RWPE1 (cell line): ENCODE results near the gene KCNMA1.
A peak's percentile ranks its signal among the peaks of the same experiment; 100 is the strongest.
"Not testable (repeated sequence)": the region's sequence is repeated elsewhere in the genome, so short reads cannot be mapped to it uniquely, and the experiment has no call there.

Experiments used
- CTCF ChIA-PET: fragments of 350-600 bp; sonication (Branson Sonifier 250); formaldehyde crosslinking; extraction: SDS; loops from one replicate; lab custom pipeline; 2021; lab: Yijun Ruan, JAX
- POLR2A ChIA-PET: fragments of 400-600 bp; formaldehyde crosslinking; extraction: SDS; loops from one replicate; lab custom pipeline; 2020; ENCODE audit warnings: antibody characterized with exemption; ENCODE audit not compliant: low non-redundant PET; lab: Yijun Ruan, JAX
- DNase-seq: peaks from one replicate; pipeline ENCODE4 v3.0.0; 2012; ENCODE audit warnings: low spot score
- H3K27ac ChIP-seq: fragments of 450-650 bp; 2 replicates; pipeline ENCODE4 v1.5.1; 2017
- TF ChIP-seq, protein P1 (sequence below): fragments of 450-650 bp; conservative IDR thresholded peaks from 2 replicates; pipeline ENCODE4 v1.5.1; 2017; ENCODE audit warnings: low read depth, mild to moderate bottlenecking

KCNMA1 gene

DNA sequence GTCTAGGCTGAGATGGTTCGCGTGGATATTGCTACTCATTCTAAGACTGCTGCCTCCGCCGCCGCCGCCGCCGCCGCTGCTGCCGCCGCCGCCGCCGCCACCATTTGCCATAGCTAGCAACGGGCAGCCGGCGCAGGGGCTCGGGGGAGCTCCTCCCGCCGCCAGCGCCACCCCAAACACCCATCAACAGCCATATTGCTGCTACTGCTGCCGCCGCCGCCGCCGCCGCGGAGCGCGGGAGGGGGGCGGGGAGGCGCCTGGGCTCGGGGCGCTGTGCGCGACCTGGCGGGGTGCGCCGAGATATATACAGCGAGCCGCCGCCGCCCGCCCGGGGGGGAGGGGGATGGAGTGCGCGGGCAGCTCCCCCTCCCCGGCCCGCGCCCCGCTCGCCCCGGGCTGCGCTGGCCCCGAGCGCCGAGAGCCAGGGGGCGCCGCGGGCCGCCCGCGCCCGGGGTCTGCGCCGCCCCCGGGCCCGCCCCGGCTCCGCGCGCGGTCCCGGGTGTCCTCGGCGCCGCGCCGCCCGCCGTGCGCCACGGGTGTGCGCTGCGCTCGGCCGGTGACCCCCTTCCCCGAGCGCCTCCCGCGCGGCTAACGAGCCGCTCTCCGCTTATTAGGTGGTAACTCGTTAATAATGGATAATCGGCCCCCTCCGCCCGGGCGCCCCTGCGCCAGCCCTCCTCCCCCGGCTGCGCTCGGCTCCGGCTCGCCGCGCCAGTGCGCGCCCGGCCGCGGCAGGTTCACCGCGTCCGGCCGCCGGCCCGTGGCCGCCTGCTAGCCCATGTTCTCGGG lies at the start of gene KCNMA1:
Gene KCNMA1 (minus strand): TSS at position 277 of the 789 bp plus-strand sequence.
- peak within 1 kb of the TSS; percentile 67 for H3K27ac ChIP-seq
- TF ChIP-seq, protein P1, sequence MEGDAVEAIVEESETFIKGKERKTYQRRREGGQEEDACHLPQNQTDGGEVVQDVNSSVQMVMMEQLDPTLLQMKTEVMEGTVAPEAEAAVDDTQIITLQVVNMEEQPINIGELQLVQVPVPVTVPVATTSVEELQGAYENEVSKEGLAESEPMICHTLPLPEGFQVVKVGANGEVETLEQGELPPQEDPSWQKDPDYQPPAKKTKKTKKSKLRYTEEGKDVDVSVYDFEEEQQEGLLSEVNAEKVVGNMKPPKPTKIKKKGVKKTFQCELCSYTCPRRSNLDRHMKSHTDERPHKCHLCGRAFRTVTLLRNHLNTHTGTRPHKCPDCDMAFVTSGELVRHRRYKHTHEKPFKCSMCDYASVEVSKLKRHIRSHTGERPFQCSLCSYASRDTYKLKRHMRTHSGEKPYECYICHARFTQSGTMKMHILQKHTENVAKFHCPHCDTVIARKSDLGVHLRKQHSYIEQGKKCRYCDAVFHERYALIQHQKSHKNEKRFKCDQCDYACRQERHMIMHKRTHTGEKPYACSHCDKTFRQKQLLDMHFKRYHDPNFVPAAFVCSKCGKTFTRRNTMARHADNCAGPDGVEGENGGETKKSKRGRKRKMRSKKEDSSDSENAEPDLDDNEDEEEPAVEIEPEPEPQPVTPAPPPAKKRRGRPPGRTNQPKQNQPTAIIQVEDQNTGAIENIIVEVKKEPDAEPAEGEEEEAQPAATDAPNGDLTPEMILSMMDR = no peak
- ChIA-PET CTCF (interaction anchor here (0.6 to 1.3 kb wide), 8 partner anchors 42 to 472 kb away, joined by 3 to 4 read pairs (median 3); no protein-coding TSS in a partner anchor), POLR2A (no interaction called here)
- peak; percentile 41 for DNase-seq

DNA sequence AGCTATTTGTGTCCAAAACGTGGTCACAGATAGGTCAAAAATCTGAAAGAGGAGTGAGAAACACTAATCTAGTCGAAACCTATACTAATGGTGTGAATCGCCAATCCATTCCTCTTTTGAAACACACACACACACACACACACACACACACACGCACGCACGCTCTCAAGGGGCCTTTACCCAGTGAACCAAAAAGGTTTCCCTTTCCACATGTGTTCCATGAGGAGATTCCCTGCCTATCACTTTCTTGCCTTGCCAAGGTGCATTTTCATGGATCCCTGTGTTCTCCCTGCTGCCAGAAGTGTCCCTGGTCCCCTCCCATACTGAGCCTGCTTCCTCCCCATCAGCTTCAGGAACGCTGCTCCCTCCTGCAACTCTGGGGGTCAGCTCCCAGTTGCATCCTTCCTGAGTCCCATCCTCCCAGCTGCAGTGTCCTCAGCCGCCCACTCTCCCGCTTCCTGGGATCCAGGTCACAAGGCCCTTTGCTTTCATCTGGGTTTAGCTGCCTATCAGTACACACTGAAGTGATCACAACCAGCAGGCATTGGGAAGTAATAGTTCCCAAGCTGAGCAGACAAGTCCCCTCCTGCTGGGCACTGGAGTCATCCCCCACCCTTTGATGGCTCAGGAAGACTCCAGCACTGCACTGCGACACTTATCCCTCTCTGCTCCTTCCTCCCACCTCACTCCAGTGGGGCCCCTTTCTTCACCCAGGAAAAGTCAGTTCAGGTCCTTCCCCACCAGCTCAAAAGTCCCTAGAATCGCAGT lies 49.2 kb upstream of the KCNMA1 start:
- H3K27ac ChIP-seq = no peak overlapping the region
- POLR2A ChIA-PET = no interaction called here
- CTCF ChIA-PET = interaction anchor here (0.8 to 1.1 kb wide), 2 partner anchors 24 to 518 kb away, joined by 3 to 4 read pairs; no protein-coding TSS in a partner anchor
- TF ChIP-seq, protein P1 = no peak
- no peak for DNase-seq

- POLR2A ChIA-PET = interaction anchor here (0.8 kb wide), 1 partner anchor 30 kb away, joined by 3 read pairs; no protein-coding TSS in a partner anchor
- CTCF ChIA-PET = interaction anchor here (0.8 kb wide), 1 partner anchor 25 kb away, joined by 4 read pairs; no protein-coding TSS in a partner anchor
These were observed 48.5 kb upstream of the KCNMA1 start for GRCh38 chr10:77686096-77686495.

GRCh38 chr10:77685432-77685831 lies 47.8 kb upstream of the KCNMA1 start:
- TF ChIP-seq, protein P1 = no peak
- no peak for DNase-seq
- CTCF ChIA-PET = no interaction called here
- POLR2A ChIA-PET = interaction anchor here (0.8 kb wide), 1 partner anchor 29 kb away, joined by 3 read pairs; no protein-coding TSS in a partner anchor
- H3K27ac ChIP-seq = no peak overlapping the region

More at GRCh38 chr10:77686096-77686495, 48.5 kb upstream of the KCNMA1 start:
- DNase-seq = no peak
- TF ChIP-seq, protein P1 = no peak
- no peak overlapping the region for H3K27ac ChIP-seq

GRCh38 chr10:77683088-77683432 lies 45.5 kb upstream of the KCNMA1 start:
- CTCF ChIA-PET = interaction anchor here (0.6 to 0.9 kb wide), 2 partner anchors 12 to 29 kb away, joined by 3 to 5 read pairs; no protein-coding TSS in a partner anchor
- POLR2A ChIA-PET, DNase-seq, H3K27ac ChIP-seq: not testable (repeated sequence)

DNA sequence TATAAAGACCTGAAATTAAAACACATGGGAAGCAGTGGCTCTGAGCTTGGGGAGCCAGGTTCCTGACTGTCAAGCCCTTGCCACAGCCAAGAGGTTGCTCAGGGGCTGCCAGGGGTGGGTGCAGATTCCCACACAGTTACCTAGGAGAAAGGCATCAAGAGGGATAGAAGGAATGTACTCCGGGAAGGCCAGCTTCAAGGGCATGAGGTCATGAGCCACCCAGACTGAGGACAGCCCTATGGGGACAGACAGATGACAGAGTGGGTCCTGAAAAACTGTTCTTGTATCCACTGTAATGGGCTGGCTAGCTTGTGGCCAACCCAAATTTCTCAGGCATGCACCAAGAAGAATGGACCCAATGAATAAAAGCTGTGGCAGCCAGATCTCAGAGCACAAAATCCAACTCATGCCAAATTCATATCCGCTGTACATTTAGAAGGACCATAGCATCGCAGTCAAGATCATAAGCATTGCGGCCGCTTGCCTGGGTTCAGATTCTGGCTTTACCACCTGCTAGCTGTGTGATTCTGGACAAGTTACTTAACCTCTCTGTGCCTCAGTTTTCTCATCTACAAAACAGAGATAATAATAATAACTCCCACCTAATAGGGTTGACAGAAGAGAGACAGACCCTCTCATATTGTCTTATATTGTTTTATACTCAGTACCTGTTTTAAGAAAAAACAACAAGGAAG lies 44.9 kb upstream of the KCNMA1 start:
- H3K27ac ChIP-seq = no peak overlapping the region
- no peak for DNase-seq
- POLR2A ChIA-PET = no interaction called here
- TF ChIP-seq, protein P1 = no peak
- CTCF ChIA-PET = interaction anchor here (0.6 kb wide), 1 partner anchor 790 kb away, joined by 3 read pairs; no protein-coding TSS in a partner anchor
